ENCODE results near the gene SLC25A53. TPM values are rescaled to one million over a fixed set of nuclear protein-coding genes. Genes with fewer than 3 reads are reported as not detected.

The SLC25A53 gene
- total and polyA plus RNA-seq, 2 donors = 3.0 to 6.1 TPM

GRCh38 chrX:104173841-104174240, 17.0 kb upstream of the SLC25A53 start:
- no peaks in the 10 kb centered on the region for H3K4me1 ChIP-seq (ENCODE audit: control insufficient read depth in 2 of 2, insufficient read depth in 2 of 2, low read length in 2 of 2)
- H3K36me3 ChIP-seq (ENCODE audit: control insufficient read depth in 2 of 2, insufficient read depth in 2 of 2, low read length in 1 of 2) = peaks cover 0 to 3% of the 10 kb centered on the region in 2 donors
- DNase-seq (ENCODE audit: low read depth in 6 of 9, low spot score in 9 of 9) = no peak
- WGBS = 97% methylated on average over 6 of the region's 6 CpGs
- H3K27me3 ChIP-seq (ENCODE audit: control insufficient read depth in 2 of 2, insufficient read depth in 1 of 2, low read length in 1 of 2) = no peaks in the 10 kb centered on the region
- H3K9me3 ChIP-seq (ENCODE audit: control insufficient read depth in 2 of 2, insufficient read depth in 1 of 2, low read length in 1 of 2) = no peaks in the 10 kb centered on the region
- no peak overlapping the region for H3K27ac ChIP-seq (ENCODE audit: low read depth in 1 of 2, low read length in 1 of 2)
- no peak overlapping the region for H3K4me3 ChIP-seq (ENCODE audit: low read length in 2 of 2)

GRCh38 chrX:104172788-104173187, 16.0 kb upstream of the SLC25A53 start:
- peaks cover 0 to 3% of the 10 kb centered on the region in 2 donors for H3K36me3 ChIP-seq (ENCODE audit: control insufficient read depth in 2 of 2, insufficient read depth in 2 of 2, low read length in 1 of 2)
- no peak overlapping the region for H3K4me3 ChIP-seq (ENCODE audit: low read length in 2 of 2)
- WGBS = 97% methylated on average over 2 of the region's 2 CpGs
- DNase-seq (ENCODE audit: low read depth in 6 of 9, low spot score in 9 of 9) = no peak
- no peaks in the 10 kb centered on the region for H3K9me3 ChIP-seq (ENCODE audit: control insufficient read depth in 2 of 2, insufficient read depth in 1 of 2, low read length in 1 of 2)
- H3K4me1 ChIP-seq (ENCODE audit: control insufficient read depth in 2 of 2, insufficient read depth in 2 of 2, low read length in 2 of 2) = no peaks in the 10 kb centered on the region
- no peak overlapping the region for H3K27ac ChIP-seq (ENCODE audit: low read depth in 1 of 2, low read length in 1 of 2)
- H3K27me3 ChIP-seq (ENCODE audit: control insufficient read depth in 2 of 2, insufficient read depth in 1 of 2, low read length in 1 of 2) = no peaks in the 10 kb centered on the region

GRCh38 chrX:104172121-104172520, 15.3 kb upstream of the SLC25A53 start:
- H3K27me3 ChIP-seq (ENCODE audit: control insufficient read depth in 2 of 2, insufficient read depth in 1 of 2, low read length in 1 of 2) = no peaks in the 10 kb centered on the region
- no peak overlapping the region for H3K4me3 ChIP-seq (ENCODE audit: low read length in 2 of 2)
- H3K27ac ChIP-seq (ENCODE audit: low read depth in 1 of 2, low read length in 1 of 2) = no peak overlapping the region
- WGBS = 93% methylated on average over 6 of the region's 6 CpGs
- no peaks in the 10 kb centered on the region for H3K36me3 ChIP-seq (ENCODE audit: control insufficient read depth in 2 of 2, insufficient read depth in 2 of 2, low read length in 1 of 2)
- DNase-seq (ENCODE audit: low read depth in 6 of 9, low spot score in 9 of 9) = no peak
- no peaks in the 10 kb centered on the region for H3K9me3 ChIP-seq (ENCODE audit: control insufficient read depth in 2 of 2, insufficient read depth in 1 of 2, low read length in 1 of 2)
- H3K4me1 ChIP-seq (ENCODE audit: control insufficient read depth in 2 of 2, insufficient read depth in 2 of 2, low read length in 2 of 2) = no peaks in the 10 kb centered on the region

GRCh38 chrX:104168127-104168526, 11.3 kb upstream of the SLC25A53 start:
- peaks cover 2 to 4% of the 10 kb centered on the region in 2 donors for H3K4me1 ChIP-seq (ENCODE audit: control insufficient read depth in 2 of 2, insufficient read depth in 2 of 2, low read length in 2 of 2)
- no peaks in the 10 kb centered on the region for H3K9me3 ChIP-seq (ENCODE audit: control insufficient read depth in 2 of 2, insufficient read depth in 1 of 2, low read length in 1 of 2)
- H3K36me3 ChIP-seq (ENCODE audit: control insufficient read depth in 2 of 2, insufficient read depth in 2 of 2, low read length in 1 of 2) = no peaks in the 10 kb centered on the region
- no peak overlapping the region for H3K27ac ChIP-seq (ENCODE audit: low read depth in 1 of 2, low read length in 1 of 2)
- WGBS = 53% methylated on average over 1 of the region's 1 CpG
- no peaks in the 10 kb centered on the region for H3K27me3 ChIP-seq (ENCODE audit: control insufficient read depth in 2 of 2, insufficient read depth in 1 of 2, low read length in 1 of 2)
- no peak for DNase-seq (ENCODE audit: low read depth in 6 of 9, low spot score in 9 of 9)
- H3K4me3 ChIP-seq (ENCODE audit: low read length in 2 of 2) = no peak overlapping the region

- Histone ChIP-seq H3K9me3 (ENCODE audit: control insufficient read depth in 2 of 2, insufficient read depth in 1 of 2, low read length in 1 of 2) (no peaks in the 10 kb centered on the region), H3K4me1 (ENCODE audit: control insufficient read depth in 2 of 2, insufficient read depth in 2 of 2, low read length in 2 of 2) (peaks cover 2 to 4% of the 10 kb centered on the region in 2 donors), H3K27me3 (ENCODE audit: control insufficient read depth in 2 of 2, insufficient read depth in 1 of 2, low read length in 1 of 2) (no peaks in the 10 kb centered on the region), H3K36me3 (ENCODE audit: control insufficient read depth in 2 of 2, insufficient read depth in 2 of 2, low read length in 1 of 2) (no peaks in the 10 kb centered on the region), H3K4me3 (ENCODE audit: low read length in 2 of 2) (peak overlapping the region; percentile 68 to 76), H3K27ac (ENCODE audit: low read depth in 1 of 2, low read length in 1 of 2) (peak overlapping the region in 1 of 2 donors; percentile 65)
- WGBS = 1% methylated on average over 37 of the region's 37 CpGs
- peak in 2 of 9 donors; percentile 3 to 9 for DNase-seq (ENCODE audit: low read depth in 6 of 9, low spot score in 9 of 9)
Measured at GRCh38 chrX:104166735-104167436, 10.1 kb upstream of the SLC25A53 start.

- Histone ChIP-seq H3K4me1 (ENCODE audit: control insufficient read depth in 2 of 2, insufficient read depth in 2 of 2, low read length in 2 of 2) (peaks cover 2 to 4% of the 10 kb centered on the region in 2 donors), H3K36me3 (ENCODE audit: control insufficient read depth in 2 of 2, insufficient read depth in 2 of 2, low read length in 1 of 2) (no peaks in the 10 kb centered on the region), H3K27me3 (ENCODE audit: control insufficient read depth in 2 of 2, insufficient read depth in 1 of 2, low read length in 1 of 2) (no peaks in the 10 kb centered on the region), H3K9me3 (ENCODE audit: control insufficient read depth in 2 of 2, insufficient read depth in 1 of 2, low read length in 1 of 2) (no peaks in the 10 kb centered on the region), H3K4me3 (ENCODE audit: low read length in 2 of 2) (peak within 1 kb of the TSS; percentile 68 to 76), H3K27ac (ENCODE audit: low read depth in 1 of 2, low read length in 1 of 2) (peak within 1 kb of the TSS in 1 of 2 donors; percentile 65)
- 3% methylated on average over 67 of the region's 71 CpGs for WGBS
- peak; percentile 21 to 83 (median 57) for DNase-seq (ENCODE audit: low read depth in 6 of 9, low spot score in 9 of 9)
Measured at GRCh38 chrX:104165894-104166734, 9.3 kb upstream of the SLC25A53 start, which contains the start of gene FAM199X. Gene FAM199X, plus strand, starts transcription at chrX:104166453. Its CDS starts 333 bp downstream, at chrX:104166786.

- DNase-seq (ENCODE audit: low read depth in 6 of 9, low spot score in 9 of 9) = no peak
- Histone ChIP-seq H3K9me3 (ENCODE audit: control insufficient read depth in 2 of 2, insufficient read depth in 1 of 2, low read length in 1 of 2) (no peaks in the 10 kb centered on the region), H3K4me3 (ENCODE audit: low read length in 2 of 2) (no peak overlapping the region), H3K4me1 (ENCODE audit: control insufficient read depth in 2 of 2, insufficient read depth in 2 of 2, low read length in 2 of 2) (peaks cover 0 to 6% of the 10 kb centered on the region in 2 donors), H3K27me3 (ENCODE audit: control insufficient read depth in 2 of 2, insufficient read depth in 1 of 2, low read length in 1 of 2) (no peaks in the 10 kb centered on the region), H3K36me3 (ENCODE audit: control insufficient read depth in 2 of 2, insufficient read depth in 2 of 2, low read length in 1 of 2) (no peaks in the 10 kb centered on the region), H3K27ac (ENCODE audit: low read depth in 1 of 2, low read length in 1 of 2) (no peak overlapping the region)
- 90% methylated on average over 1 of the region's 1 CpG for WGBS
Measured at GRCh38 chrX:104151037-104151436, 5.8 kb downstream of the SLC25A53 start.

- Histone ChIP-seq H3K4me3 (ENCODE audit: low read length in 2 of 2) (no peak overlapping the region), H3K27ac (ENCODE audit: low read depth in 1 of 2, low read length in 1 of 2) (no peak overlapping the region), H3K27me3 (ENCODE audit: control insufficient read depth in 2 of 2, insufficient read depth in 1 of 2, low read length in 1 of 2) (no peaks in the 10 kb centered on the region), H3K4me1 (ENCODE audit: control insufficient read depth in 2 of 2, insufficient read depth in 2 of 2, low read length in 2 of 2) (peaks cover 0 to 2% of the 10 kb centered on the region in 2 donors), H3K9me3 (ENCODE audit: control insufficient read depth in 2 of 2, insufficient read depth in 1 of 2, low read length in 1 of 2) (no peaks in the 10 kb centered on the region), H3K36me3 (ENCODE audit: control insufficient read depth in 2 of 2, insufficient read depth in 2 of 2, low read length in 1 of 2) (no peaks in the 10 kb centered on the region)
- 99% methylated on average over 8 of the region's 8 CpGs for WGBS
- no peak for DNase-seq (ENCODE audit: low read depth in 6 of 9, low spot score in 9 of 9)
Measured at GRCh38 chrX:104141087-104141760, 15.6 kb downstream of the SLC25A53 start.
